ENCODE results near the gene LSM6. TPM values are rescaled to one million over a fixed set of nuclear protein-coding genes. Genes with fewer than 3 reads are reported as not detected.

LSM6 gene
- total RNA-seq, 1 donor from 2014 or later, result 14.6 TPM

GRCh38 chr4:146238107-146238506 is 62.6 kb downstream of the LSM6 start:
- no peak overlapping the region for H3K9ac ChIP-seq (ENCODE audit: low read depth in 1 of 3, low read length in 3 of 3)
- H3K9me3 ChIP-seq (ENCODE audit: control insufficient read depth in 3 of 3, low read length in 3 of 3), result no peaks in the 10 kb centered on the region
- H3K27me3 ChIP-seq (ENCODE audit: control insufficient read depth in 3 of 3, insufficient read depth in 3 of 3, low read length in 3 of 3), result peaks cover 0 to under 1% (median 0%) of the 10 kb centered on the region in 3 donors
- H3K27ac ChIP-seq (ENCODE audit: low read depth, low read length), result no peak overlapping the region
- no peaks in the 10 kb centered on the region for H3K36me3 ChIP-seq (ENCODE audit: control insufficient read depth in 3 of 3, insufficient read depth in 3 of 3, low read length in 3 of 3)
- peaks cover 13 to 21% (median 20%) of the 10 kb centered on the region in 3 donors for H3K4me1 ChIP-seq (ENCODE audit: control insufficient read depth in 3 of 3, insufficient read depth in 3 of 3, low read length in 3 of 3)
- no peak overlapping the region for H3K4me3 ChIP-seq (ENCODE audit: low read length in 3 of 3)

Other genes with a start within 250 kb of the LSM6 start
- 9.4 TPM for gene ZNF827, start 236.9 kb upstream of the LSM6 start, total RNA-seq
- not detected for gene REELD1, start 38.8 kb downstream of the LSM6 start, total RNA-seq

All from skeletal muscle tissue (tissue), 4 donors.